ENCODE results near the gene SLC8A2.
A peak's percentile ranks its signal among the peaks of the same experiment; 100 is the strongest.
"Not testable (repeated sequence)": the region's sequence is repeated elsewhere in the genome, so short reads cannot be mapped to it uniquely, and the experiment has no call there.

SLC8A2 gene

GRCh38 chr19:47411696-47412095 is 60.0 kb downstream of the SLC8A2 start:
- not testable (repeated sequence) for DNase-seq (ENCODE audit: low spot score)

GRCh38 chr19:47411101-47411500 is 60.6 kb downstream of the SLC8A2 start:
- DNase-seq (ENCODE audit: low spot score) = no peak

GRCh38 chr19:47408156-47408938 is 63.3 kb downstream of the SLC8A2 start:
- DNase-seq (ENCODE audit: low spot score) = no peak

- no peak for DNase-seq (ENCODE audit: low spot score)
These were observed 64.3 kb downstream of the SLC8A2 start for GRCh38 chr19:47407417-47407774.

GRCh38 chr19:47406711-47407416 is 64.8 kb downstream of the SLC8A2 start:
- no peak for DNase-seq (ENCODE audit: low spot score)

- no peak for DNase-seq (ENCODE audit: low spot score)
These were observed 65.8 kb downstream of the SLC8A2 start for GRCh38 chr19:47405854-47406417.

GRCh38 chr19:47405197-47405550 is 66.5 kb downstream of the SLC8A2 start:
- DNase-seq (ENCODE audit: low spot score) = no peak

- DNase-seq (ENCODE audit: low spot score) = no peak
These were observed 67.1 kb downstream of the SLC8A2 start for GRCh38 chr19:47404334-47405196.

GRCh38 chr19:47402504-47402903 is 69.2 kb downstream of the SLC8A2 start:
- DNase-seq (ENCODE audit: low spot score) = no peak

GRCh38 chr19:47398707-47399597 is 72.7 kb downstream of the SLC8A2 start:
- no peak for DNase-seq (ENCODE audit: low spot score)

GRCh38 chr19:47391510-47392223 is 80.0 kb downstream of the SLC8A2 start:
- DNase-seq (ENCODE audit: low spot score) = peak; percentile 59

GRCh38 chr19:47390533-47391488 is 80.9 kb downstream of the SLC8A2 start:
- DNase-seq (ENCODE audit: low spot score) = no peak

GRCh38 chr19:47389150-47389556 is 82.5 kb downstream of the SLC8A2 start:
- DNase-seq (ENCODE audit: low spot score) = no peak

- not testable (repeated sequence) for DNase-seq (ENCODE audit: low spot score)
These were observed 83.0 kb downstream of the SLC8A2 start for GRCh38 chr19:47388721-47389120.

- DNase-seq (ENCODE audit: low spot score) = not testable (repeated sequence)
These were observed 84.1 kb downstream of the SLC8A2 start for GRCh38 chr19:47387623-47388022.

GRCh38 chr19:47386582-47386981 is 85.1 kb downstream of the SLC8A2 start:
- DNase-seq (ENCODE audit: low spot score) = not testable (repeated sequence)

- DNase-seq (ENCODE audit: low spot score) = not testable (repeated sequence)
These were observed 87.2 kb downstream of the SLC8A2 start for GRCh38 chr19:47384533-47384932.

- not testable (repeated sequence) for DNase-seq (ENCODE audit: low spot score)
These were observed 87.8 kb downstream of the SLC8A2 start for GRCh38 chr19:47383890-47384289.

GRCh38 chr19:47381653-47382279 is 89.9 kb downstream of the SLC8A2 start:
- DNase-seq (ENCODE audit: low spot score) = no peak
